Liver (tissue), 9 donors: ENCODE results near the gene SMYD3. TPM values are rescaled to one million over a fixed set of nuclear protein-coding genes. Genes with fewer than 3 reads are reported as not detected.

ENCODE experiments used
- DNase-seq: peaks from one replicate; pipeline ENCODE4 v3.0.0-alpha.2; 2017; ENCODE audit warnings: low spot score
- H3K27ac ChIP-seq, 2 donors: one replicate each; pipeline ENCODE4 v1.7.0; 2013; ENCODE audit warnings: inconsistent platforms in 2 of 2, low read length in 2 of 2, control low read depth in 1 of 2, low read depth in 1 of 2, mild to moderate bottlenecking in 1 of 2
- H3K27me3 ChIP-seq, 4 donors: one replicate each; pipeline versions ENCODE4 v1.6.1 to v1.7.0; 2013; ENCODE audit warnings: low read length in 3 of 4, inconsistent platforms in 1 of 4, mild to moderate bottlenecking in 1 of 4, moderate library complexity in 1 of 4; ENCODE audit not compliant: control insufficient read depth in 4 of 4, insufficient read depth in 4 of 4
- H3K36me3 ChIP-seq, 4 donors: one replicate each; pipeline versions ENCODE4 v1.6.1 to v1.7.0; 2013; ENCODE audit warnings: low read length in 3 of 4, mild to moderate bottlenecking in 3 of 4, low read depth in 1 of 4, moderate library complexity in 1 of 4; ENCODE audit not compliant: control insufficient read depth in 4 of 4, insufficient read depth in 3 of 4
- H3K4me1 ChIP-seq, 4 donors: one replicate each; pipeline versions ENCODE4 v1.6.1 to v1.7.0; 2013; ENCODE audit warnings: low read length in 3 of 4, mild to moderate bottlenecking in 3 of 4, moderate library complexity in 1 of 4; ENCODE audit not compliant: control insufficient read depth in 4 of 4, insufficient read depth in 4 of 4
- H3K4me3 ChIP-seq, 3 donors: one replicate each; pipeline versions ENCODE4 v1.6.1 to v1.7.0; 2013; ENCODE audit warnings: low read length in 3 of 3, control low read depth in 1 of 3, low read depth in 1 of 3, mild to moderate bottlenecking in 1 of 3
- H3K9ac ChIP-seq, 2 donors: one replicate each; pipeline ENCODE4 v1.7.0; 2013; ENCODE audit warnings: low read length in 2 of 2, mild to moderate bottlenecking in 2 of 2, moderate library complexity in 2 of 2, control low read depth in 1 of 2, low read depth in 1 of 2
- H3K9me3 ChIP-seq, 4 donors: one replicate each; pipeline versions ENCODE4 v1.6.1 to v1.7.0; 2013; ENCODE audit warnings: low read length in 3 of 4; ENCODE audit not compliant: control insufficient read depth in 4 of 4
- ATF3 ChIP-seq: IDR thresholded peaks from 2 replicates; pipeline ENCODE4 v1.6.1; 2016; ENCODE audit warnings: antibody characterized with exemption
- FOXA1 ChIP-seq: IDR thresholded peaks from 2 replicates; pipeline ENCODE4 v1.6.1; 2016; ENCODE audit warnings: antibody characterized with exemption
- GABPA ChIP-seq, 2 donors: IDR thresholded peaks in 1 of 2; conservative IDR thresholded peaks in 1 of 2; 2 replicates each; pipeline ENCODE4 v1.6.1; 2016; ENCODE audit warnings: antibody characterized with exemption in 2 of 2, mild to moderate bottlenecking in 1 of 2, moderate library complexity in 1 of 2
- HNF4A ChIP-seq, 2 donors: conservative IDR thresholded peaks; 2 replicates each; pipeline ENCODE4 v1.6.1; 2016; ENCODE audit warnings: antibody characterized with exemption in 2 of 2, mild to moderate bottlenecking in 2 of 2
- HNF4G ChIP-seq: IDR thresholded peaks from 2 replicates; pipeline ENCODE4 v1.6.1; 2016; ENCODE audit warnings: antibody characterized with exemption
- JUND ChIP-seq, 2 donors: IDR thresholded peaks; 2 replicates each; pipeline ENCODE4 v1.6.1; 2016; ENCODE audit warnings: antibody characterized with exemption in 2 of 2
- MAX ChIP-seq: IDR thresholded peaks from 2 replicates; pipeline ENCODE4 v1.6.1; 2016; ENCODE audit warnings: antibody characterized with exemption
- NR2F2 ChIP-seq: IDR thresholded peaks from 2 replicates; pipeline ENCODE4 v1.6.1; 2016; ENCODE audit warnings: antibody characterized with exemption
- RAD21 ChIP-seq, 2 donors: IDR thresholded peaks; 2 replicates each; pipeline ENCODE4 v1.6.1; 2016; ENCODE audit warnings: antibody characterized with exemption in 2 of 2, mild to moderate bottlenecking in 2 of 2
- REST ChIP-seq: IDR thresholded peaks from 2 replicates; pipeline ENCODE4 v1.6.1; 2016; ENCODE audit warnings: antibody characterized with exemption, mild to moderate bottlenecking
- RXRA ChIP-seq, 2 donors: IDR thresholded peaks; 2 replicates each; pipeline ENCODE4 v1.6.1; 2017 to 2018; ENCODE audit warnings: antibody characterized with exemption in 2 of 2, mild to moderate bottlenecking in 1 of 2
- SP1 ChIP-seq: IDR thresholded peaks from 2 replicates; pipeline ENCODE4 v1.6.1; 2018; ENCODE audit warnings: antibody characterized with exemption, mild to moderate bottlenecking
- TAF1 ChIP-seq: conservative IDR thresholded peaks from 2 replicates; pipeline ENCODE4 v1.6.1; 2016; ENCODE audit warnings: antibody characterized with exemption, mild to moderate bottlenecking
- YY1 ChIP-seq: IDR thresholded peaks from 2 replicates; pipeline ENCODE4 v1.6.1; 2016; ENCODE audit warnings: antibody characterized with exemption, mild to moderate bottlenecking
- ZBTB33 ChIP-seq: IDR thresholded peaks from 2 replicates; pipeline ENCODE4 v1.6.1; 2016; ENCODE audit warnings: antibody characterized with exemption
- WGBS: extraction: QIAGEN DNeasy Blood & Tissue Kit; methylation state at CpG from one replicate; pipeline ENCODE4 v1.1.7; 2013; 5-methylcytosine and 5-hydroxymethylcytosine counted together
- polyA plus RNA-seq, 2 donors: library from polyadenylated mRNA; stranded (reverse) in 1 of 2; unstranded in 1 of 2; fragments of 200-250 nt in 1 of 2; fragments of >200 nt in 1 of 2; fragmentation: Nextera tagmentation in 1 of 2; extraction: Ambion mirVana in 1 of 2; gene quantifications; one replicate each; pipeline versions ENCODE4 v1.2.1 to v1.2.3, GENCODE V29; 2013 to 2015
- total RNA-seq, 2 donors: library from RNA; depleted of rRNA; stranded (reverse); fragments of >200 nt; gene quantifications; one replicate each; pipeline ENCODE4 v1.2.3, GENCODE V29; 2014
- donor health status: healthy.
- donor health status: healthy.
- donor health status: healthy.
- donor health status: healthy.
- donor health status: healthy.

The SMYD3 gene
- total and polyA plus RNA-seq, 4 donors, result 3.1 to 9.1 (median 8.0) TPM

GRCh38 chr1:246447501-246447900 lies 59.6 kb downstream of the SMYD3 start:
- 89% methylated on average over 2 of the region's 2 CpGs for WGBS

GRCh38 chr1:246445503-246445902 lies 61.6 kb downstream of the SMYD3 start:
- DNase-seq, result no peak
- no peak overlapping the region for H3K9ac ChIP-seq
- H3K36me3 ChIP-seq, result no peaks in the 10 kb centered on the region
- no peak overlapping the region for H3K27ac ChIP-seq
- H3K4me3 ChIP-seq, result no peak overlapping the region
- no peaks in the 10 kb centered on the region for H3K4me1 ChIP-seq
- H3K9me3 ChIP-seq, result peaks cover 0 to 3% (median 0%) of the 10 kb centered on the region in 4 donors
- H3K27me3 ChIP-seq, result no peaks in the 10 kb centered on the region
- TF ChIP-seq HNF4G (no peak), HNF4A (conservative IDR thresholded peaks at IDR 0.05) (no peak), TAF1 (no peak), SP1 (no peak), JUND (IDR thresholded peaks at IDR 0.05) (no peak), FOXA1 (no peak), YY1 (no peak), RAD21 (IDR thresholded peaks at IDR 0.05) (no peak)
- 87% methylated on average over 3 of the region's 3 CpGs for WGBS

More at GRCh38 chr1:246447501-246447900, 59.6 kb downstream of the SMYD3 start:
- H3K27me3 ChIP-seq, result no peaks in the 10 kb centered on the region
- peaks cover 0 to 3% (median 0%) of the 10 kb centered on the region in 4 donors for H3K9me3 ChIP-seq
- TF ChIP-seq HNF4G (no peak), ZBTB33 (no peak), GABPA (IDR thresholded peaks at IDR 0.05 in 1 of 2, conservative IDR thresholded peaks at IDR 0.05 in 1 of 2) (no peak), NR2F2 (no peak), SP1 (no peak), MAX (no peak), HNF4A (conservative IDR thresholded peaks at IDR 0.05) (no peak), FOXA1 (no peak), TAF1 (no peak), ATF3 (no peak)
- no peaks in the 10 kb centered on the region for H3K4me1 ChIP-seq
- no peaks in the 10 kb centered on the region for H3K36me3 ChIP-seq
- no peak for DNase-seq
- H3K9ac ChIP-seq, result no peak overlapping the region
- H3K27ac ChIP-seq, result no peak overlapping the region
- H3K4me3 ChIP-seq, result no peak overlapping the region

GRCh38 chr1:246444617-246445016 lies 62.5 kb downstream of the SMYD3 start:
- H3K4me1 ChIP-seq, result no peaks in the 10 kb centered on the region
- H3K4me3 ChIP-seq, result no peak overlapping the region
- H3K36me3 ChIP-seq, result no peaks in the 10 kb centered on the region
- H3K27me3 ChIP-seq, result no peaks in the 10 kb centered on the region
- WGBS, result 81% methylated on average over 3 of the region's 3 CpGs
- no peak overlapping the region for H3K27ac ChIP-seq
- DNase-seq, result no peak
- no peak for TF ChIP-seq ATF3
- TF ChIP-seq SP1, result no peak
- TF ChIP-seq HNF4G, result no peak
- no peak for TF ChIP-seq JUND (IDR thresholded peaks at IDR 0.05)
- TF ChIP-seq GABPA (IDR thresholded peaks at IDR 0.05 in 1 of 2, conservative IDR thresholded peaks at IDR 0.05 in 1 of 2), result no peak
- no peak for TF ChIP-seq RXRA (IDR thresholded peaks at IDR 0.05)
- TF ChIP-seq NR2F2, result no peak
- no peak for TF ChIP-seq REST
- no peak for TF ChIP-seq TAF1
- TF ChIP-seq YY1, result no peak
- TF ChIP-seq RAD21 (IDR thresholded peaks at IDR 0.05), result no peak
- no peak overlapping the region for H3K9ac ChIP-seq
- peaks cover 0 to 3% (median 0%) of the 10 kb centered on the region in 4 donors for H3K9me3 ChIP-seq
